Suprapubic skin (tissue), 4 donors: ENCODE measurements around the gene AGAP1. TPM values are rescaled to one million over a fixed set of nuclear protein-coding genes. Genes with fewer than 3 reads are reported as not detected.

Source experiments
- DNase-seq, 2 donors: peaks; one replicate each; pipeline ENCODE4 v3.0.0-alpha.2; 2019; ENCODE audit warnings: low spot score in 2 of 2
- H3K27ac ChIP-seq: fragments of 200-600 bp; sonication (generic); one replicate; pipeline ENCODE4 v1.5.1; 2019
- H3K27me3 ChIP-seq: fragments of 200-600 bp; sonication (generic); one replicate; pipeline ENCODE4 v1.5.1; 2019
- H3K36me3 ChIP-seq: fragments of 200-600 bp; sonication (generic); one replicate; pipeline ENCODE4 v1.5.1; 2019
- H3K4me1 ChIP-seq: fragments of 200-600 bp; sonication (generic); one replicate; pipeline ENCODE4 v1.5.1; 2019
- H3K4me3 ChIP-seq: fragments of 200-600 bp; sonication (generic); one replicate; pipeline ENCODE4 v1.5.1; 2019; ENCODE audit warnings: mild to moderate bottlenecking
- H3K9me3 ChIP-seq: fragments of 200-600 bp; sonication (generic); one replicate; pipeline ENCODE4 v1.5.1; 2019
- CTCF ChIP-seq, 2 donors: fragments of 200-600 bp in 1 of 2; fragments of 450-650 bp in 1 of 2; sonication (generic) in 1 of 2; IDR thresholded peaks; one replicate each; pipeline ENCODE4 v1.5.1; 2016 to 2019; ENCODE audit warnings: antibody characterized with exemption in 2 of 2, mild to moderate bottlenecking in 1 of 2, moderate library complexity in 1 of 2
- EP300 ChIP-seq: sonication (generic); formaldehyde crosslinking; IDR thresholded peaks from one replicate; pipeline ENCODE4 v1.6.1; 2017; ENCODE audit warnings: antibody characterized with exemption
- POLR2A ChIP-seq, 2 donors: fragments of 450-650 bp; IDR thresholded peaks; one replicate each; pipeline ENCODE4 v1.6.1; 2017; ENCODE audit warnings: antibody characterized with exemption in 2 of 2, mild to moderate bottlenecking in 2 of 2, moderate library complexity in 2 of 2
- POLR2AphosphoS5 ChIP-seq, 3 donors: sonication (generic); formaldehyde crosslinking; IDR thresholded peaks; one replicate each; pipeline ENCODE4 v1.6.1; 2017; ENCODE audit warnings: antibody characterized with exemption in 3 of 3
- WGBS: methylation state at CpG from one replicate; pipeline ENCODE4 v1.1.5; 2018; 5-methylcytosine and 5-hydroxymethylcytosine counted together
- total RNA-seq, 4 donors: library from RNA; depleted of rRNA; stranded (reverse); fragments of >200 nt; gene quantifications; one replicate each; pipeline ENCODE4 v1.1.0, GENCODE V29; 2016

Gene AGAP1
- total RNA-seq, 4 donors from 2014 or later, result 14.1 to 30.7 (median 19.4) TPM

DNA sequence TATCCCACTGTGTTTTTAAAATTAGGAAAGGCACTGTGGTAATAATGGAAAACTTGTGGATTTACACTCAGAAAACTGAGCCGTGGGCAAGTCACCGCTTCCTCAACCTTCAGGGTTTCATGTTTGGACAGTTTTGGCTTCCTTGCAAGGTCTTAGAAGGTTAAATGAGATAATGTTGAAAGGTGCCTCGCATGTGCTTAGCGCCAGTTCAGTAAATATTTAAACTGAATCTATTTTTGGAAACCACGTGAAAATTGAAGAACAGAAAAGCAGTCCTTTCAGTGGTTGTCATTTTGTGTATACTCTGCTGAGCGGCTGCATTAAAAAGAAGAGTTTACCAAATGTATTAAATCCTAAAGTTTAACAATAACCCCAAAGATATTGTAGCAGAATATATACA, 15.2 kb upstream of the AGAP1 start:
- TF ChIP-seq POLR2A (IDR thresholded peaks at IDR 0.05) (no peak), EP300 (no peak), CTCF (IDR thresholded peaks at IDR 0.05) (no peak), POLR2AphosphoS5 (IDR thresholded peaks at IDR 0.05) (no peak)
- H3K36me3 ChIP-seq, result no peaks in the 10 kb centered on the region
- H3K27ac ChIP-seq, result no peak overlapping the region
- peaks cover 4% of the 10 kb centered on the region for H3K9me3 ChIP-seq
- H3K27me3 ChIP-seq, result no peaks in the 10 kb centered on the region
- 74% methylated on average over 6 of the region's 6 CpGs for WGBS
- DNase-seq, result no peak
- H3K4me3 ChIP-seq, result no peak overlapping the region
- no peaks in the 10 kb centered on the region for H3K4me1 ChIP-seq

- DNase-seq, result no peak
- Histone ChIP-seq H3K9me3 (peaks cover 4% of the 10 kb centered on the region), H3K4me3 (no peak overlapping the region), H3K4me1 (no peaks in the 10 kb centered on the region), H3K27ac (no peak overlapping the region), H3K36me3 (no peaks in the 10 kb centered on the region), H3K27me3 (no peaks in the 10 kb centered on the region)
- no peak for TF ChIP-seq EP300
- TF ChIP-seq POLR2AphosphoS5 (IDR thresholded peaks at IDR 0.05), result no peak
- no peak for TF ChIP-seq CTCF (IDR thresholded peaks at IDR 0.05)
- no peak for TF ChIP-seq POLR2A (IDR thresholded peaks at IDR 0.05)
- 87% methylated on average over 10 of the region's 11 CpGs for WGBS
Observed at GRCh38 chr2:235479604-235480003, 14.2 kb upstream of the AGAP1 start.

GRCh38 chr2:235480614-235481013, 13.2 kb upstream of the AGAP1 start:
- Histone ChIP-seq H3K4me3 (no peak overlapping the region), H3K9me3 (peaks cover 2% of the 10 kb centered on the region), H3K4me1 (no peaks in the 10 kb centered on the region), H3K27ac (no peak overlapping the region), H3K36me3 (no peaks in the 10 kb centered on the region), H3K27me3 (no peaks in the 10 kb centered on the region)
- DNase-seq, result no peak
- WGBS, result 87% methylated on average over 4 of the region's 4 CpGs
- no peak for TF ChIP-seq POLR2A (IDR thresholded peaks at IDR 0.05)
- no peak for TF ChIP-seq CTCF (IDR thresholded peaks at IDR 0.05)
- no peak for TF ChIP-seq POLR2AphosphoS5 (IDR thresholded peaks at IDR 0.05)
- TF ChIP-seq EP300, result no peak

DNA sequence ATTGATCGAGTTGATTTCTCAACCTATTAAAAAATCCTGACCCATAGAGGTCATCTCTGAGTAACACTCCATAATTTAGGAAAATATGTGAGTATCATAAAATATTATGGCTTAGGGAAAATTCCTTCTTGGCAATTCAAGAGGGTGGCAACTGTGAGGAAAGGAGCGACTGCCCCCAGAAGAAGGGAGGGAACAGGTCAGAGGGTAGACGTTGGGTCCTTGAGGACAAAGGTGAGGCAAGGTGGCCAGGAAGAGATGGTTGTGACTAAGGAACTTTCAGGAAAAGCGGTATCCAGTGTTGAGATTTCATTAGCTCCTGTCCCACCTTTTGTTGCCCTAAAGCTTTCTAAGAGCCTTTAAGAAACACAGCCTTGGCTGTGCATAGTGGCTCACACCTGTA, 10.5 kb upstream of the AGAP1 start:
- Histone ChIP-seq H3K9me3 (no peaks in the 10 kb centered on the region), H3K4me1 (no peaks in the 10 kb centered on the region), H3K36me3 (no peaks in the 10 kb centered on the region), H3K27ac (no peak overlapping the region), H3K4me3 (no peak overlapping the region), H3K27me3 (no peaks in the 10 kb centered on the region)
- TF ChIP-seq EP300 (no peak), CTCF (IDR thresholded peaks at IDR 0.05) (no peak), POLR2A (IDR thresholded peaks at IDR 0.05) (no peak), POLR2AphosphoS5 (IDR thresholded peaks at IDR 0.05) (no peak)
- no peak for DNase-seq
- WGBS, result 67% methylated on average over 4 of the region's 4 CpGs

DNA sequence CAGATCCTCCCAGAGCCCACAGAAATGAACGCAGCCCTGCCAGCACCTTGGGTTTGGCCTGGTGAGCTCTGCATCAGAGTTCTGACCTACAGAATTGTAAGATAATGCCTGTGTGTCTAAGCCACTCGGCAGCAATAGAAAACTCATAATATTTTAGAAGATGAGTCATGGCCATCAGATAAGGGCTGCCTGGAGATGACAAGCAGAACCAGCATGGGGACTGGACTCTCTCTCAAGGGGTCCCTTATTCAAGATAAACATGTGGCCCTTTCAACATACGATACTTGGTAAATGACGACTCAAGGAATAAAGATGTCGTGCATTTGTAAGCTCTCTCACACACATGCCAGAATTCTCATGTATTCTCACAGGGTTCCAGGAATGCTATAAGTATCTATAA, 8.5 kb upstream of the AGAP1 start:
- no peaks in the 10 kb centered on the region for H3K9me3 ChIP-seq
- no peak for DNase-seq
- WGBS, result 89% methylated on average over 5 of the region's 5 CpGs

More for the DNA sequence above, 8.5 kb upstream of the AGAP1 start:
- Histone ChIP-seq H3K27me3 (no peaks in the 10 kb centered on the region), H3K27ac (no peak overlapping the region), H3K4me3 (no peak overlapping the region), H3K36me3 (no peaks in the 10 kb centered on the region), H3K4me1 (no peaks in the 10 kb centered on the region)
- no peak for TF ChIP-seq CTCF (IDR thresholded peaks at IDR 0.05)
- no peak for TF ChIP-seq POLR2A (IDR thresholded peaks at IDR 0.05)
- no peak for TF ChIP-seq EP300
- TF ChIP-seq POLR2AphosphoS5 (IDR thresholded peaks at IDR 0.05), result no peak
